ENCODE data around the gene B3GALT5.

The B3GALT5 gene

DNA sequence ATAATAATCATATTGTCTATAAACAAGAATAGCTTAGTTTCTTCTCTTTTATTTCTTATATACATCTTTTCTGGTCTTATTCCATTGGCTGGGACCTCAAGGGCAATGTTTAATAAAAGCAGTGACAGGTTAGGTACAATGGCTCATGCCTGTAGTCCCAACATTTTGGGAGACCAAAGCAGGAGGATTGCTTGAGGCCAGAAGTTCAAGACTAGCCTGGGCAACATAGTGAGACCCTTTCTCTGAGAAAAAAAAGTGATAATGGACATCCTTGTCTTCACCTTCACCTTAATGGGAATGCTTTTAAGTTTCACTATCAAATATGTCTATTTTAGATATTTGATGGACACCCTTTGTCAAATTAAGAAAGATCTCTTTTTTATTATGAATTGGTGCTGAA lies 8.1 kb downstream of the B3GALT5 start:
- no peak for DNase-seq (ENCODE audit: low read depth)
- H3K4me3 ChIP-seq (ENCODE audit: low read depth, low read length): no peak overlapping the region
- in situ Hi-C loops (cut with HindIII; ENCODE audit: low sequenced_read_pairs): no loop called here

DNA sequence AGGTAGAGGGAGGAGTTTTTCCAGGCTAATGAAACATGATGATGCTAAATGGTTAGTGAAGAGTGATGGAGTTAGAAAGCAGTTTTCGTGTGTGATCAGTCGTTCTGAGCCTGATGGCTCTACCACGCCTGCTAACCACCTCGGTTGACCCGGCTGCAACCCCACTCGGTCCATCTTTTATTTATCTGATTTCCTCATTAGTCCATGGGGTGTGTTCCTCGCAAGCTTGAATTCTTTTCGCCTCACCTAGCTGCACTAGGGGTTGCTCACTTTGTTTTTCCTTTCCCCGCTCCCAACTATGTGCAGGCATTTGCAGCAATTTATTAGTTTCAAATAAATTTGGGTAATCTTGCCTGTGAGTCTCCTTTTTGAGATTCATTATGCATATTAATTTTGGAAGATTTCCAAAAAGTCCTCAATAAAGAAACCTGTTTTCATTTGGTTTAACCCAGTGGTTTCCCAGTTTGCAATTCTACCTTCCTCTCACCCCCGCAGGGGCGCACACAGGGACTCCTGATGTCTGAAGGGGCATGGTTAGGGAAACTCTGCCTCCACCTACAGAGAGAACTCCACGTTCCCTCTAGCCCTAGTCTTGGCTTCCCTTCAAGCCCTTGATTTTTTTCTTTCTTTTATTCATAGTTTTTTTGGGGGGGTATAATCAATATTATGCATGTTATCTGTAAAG lies 12.6 kb downstream of the B3GALT5 start:
- TF ChIP-seq, protein P1, sequence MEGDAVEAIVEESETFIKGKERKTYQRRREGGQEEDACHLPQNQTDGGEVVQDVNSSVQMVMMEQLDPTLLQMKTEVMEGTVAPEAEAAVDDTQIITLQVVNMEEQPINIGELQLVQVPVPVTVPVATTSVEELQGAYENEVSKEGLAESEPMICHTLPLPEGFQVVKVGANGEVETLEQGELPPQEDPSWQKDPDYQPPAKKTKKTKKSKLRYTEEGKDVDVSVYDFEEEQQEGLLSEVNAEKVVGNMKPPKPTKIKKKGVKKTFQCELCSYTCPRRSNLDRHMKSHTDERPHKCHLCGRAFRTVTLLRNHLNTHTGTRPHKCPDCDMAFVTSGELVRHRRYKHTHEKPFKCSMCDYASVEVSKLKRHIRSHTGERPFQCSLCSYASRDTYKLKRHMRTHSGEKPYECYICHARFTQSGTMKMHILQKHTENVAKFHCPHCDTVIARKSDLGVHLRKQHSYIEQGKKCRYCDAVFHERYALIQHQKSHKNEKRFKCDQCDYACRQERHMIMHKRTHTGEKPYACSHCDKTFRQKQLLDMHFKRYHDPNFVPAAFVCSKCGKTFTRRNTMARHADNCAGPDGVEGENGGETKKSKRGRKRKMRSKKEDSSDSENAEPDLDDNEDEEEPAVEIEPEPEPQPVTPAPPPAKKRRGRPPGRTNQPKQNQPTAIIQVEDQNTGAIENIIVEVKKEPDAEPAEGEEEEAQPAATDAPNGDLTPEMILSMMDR (IDR thresholded peaks at IDR 0.05; ENCODE audit: low read depth, low read length, missing control alignments): no peak
- in situ Hi-C loops (cut with HindIII; ENCODE audit: low sequenced_read_pairs): no loop called here
- no peak overlapping the region for H3K4me3 ChIP-seq (ENCODE audit: low read depth, low read length)
- no peak for DNase-seq (ENCODE audit: low read depth)

More for the DNA sequence above, 8.1 kb downstream of the B3GALT5 start:
- TF ChIP-seq, protein P1 (IDR thresholded peaks at IDR 0.05; ENCODE audit: low read depth, low read length, missing control alignments): no peak

GRCh38 chr21:39628385-39628784 lies 15.6 kb downstream of the B3GALT5 start:
- no peak for DNase-seq (ENCODE audit: low read depth)
- H3K4me3 ChIP-seq (ENCODE audit: low read depth, low read length): no peak overlapping the region
- in situ Hi-C loops (cut with HindIII; ENCODE audit: low sequenced_read_pairs): no loop called here
- TF ChIP-seq, protein P1 (IDR thresholded peaks at IDR 0.05; ENCODE audit: low read depth, low read length, missing control alignments): no peak

GRCh38 chr21:39630191-39630591 lies 17.5 kb downstream of the B3GALT5 start:
- DNase-seq (ENCODE audit: low read depth): peak; percentile 47
- H3K4me3 ChIP-seq (ENCODE audit: low read depth, low read length): peak overlapping the region; percentile 10
- TF ChIP-seq, protein P1 (IDR thresholded peaks at IDR 0.05; ENCODE audit: low read depth, low read length, missing control alignments): no peak
- in situ Hi-C loops (cut with HindIII; ENCODE audit: low sequenced_read_pairs): no loop called here

- DNase-seq (ENCODE audit: low read depth): no peak
- TF ChIP-seq, protein P1 (IDR thresholded peaks at IDR 0.05; ENCODE audit: low read depth, low read length, missing control alignments): no peak
- in situ Hi-C loops (cut with HindIII; ENCODE audit: low sequenced_read_pairs): no loop called here
- H3K4me3 ChIP-seq (ENCODE audit: low read depth, low read length): no peak overlapping the region
Measured at GRCh38 chr21:39630827-39631226, 18.1 kb downstream of the B3GALT5 start.

DNA sequence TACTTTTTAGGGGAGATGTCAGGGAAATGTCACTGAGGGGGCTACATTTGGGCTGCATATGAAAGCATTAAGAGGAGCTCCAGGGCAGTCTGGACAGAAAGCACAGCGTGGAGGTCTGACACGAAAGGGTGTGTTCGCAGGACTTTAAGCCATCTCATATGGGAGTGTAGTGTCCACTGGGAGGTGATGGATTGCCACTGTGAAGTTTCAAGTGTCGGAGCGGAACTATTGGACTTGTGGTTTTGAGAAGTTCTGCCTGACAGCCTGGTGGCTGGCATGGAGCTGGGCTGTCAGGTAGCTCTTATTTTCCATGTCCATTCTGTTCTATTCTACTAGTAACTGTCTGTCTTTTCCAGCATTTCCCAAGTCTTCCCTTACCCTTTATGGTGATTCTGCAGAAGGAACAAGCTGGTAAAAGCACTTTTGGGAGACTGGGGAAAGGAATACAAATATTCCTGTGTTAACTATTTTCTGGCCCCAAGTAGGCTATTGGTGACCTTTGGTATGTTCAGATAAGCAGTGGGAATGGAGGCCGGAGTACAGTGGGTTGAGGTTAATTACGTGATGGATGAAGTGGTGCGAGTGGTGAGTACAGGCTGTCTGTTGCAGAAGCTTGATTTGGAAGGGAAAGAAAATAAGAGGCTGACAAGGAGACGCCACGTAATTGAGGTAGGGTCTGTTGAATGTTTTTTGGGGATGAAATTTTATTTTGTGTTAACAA lies 19.3 kb downstream of the B3GALT5 start:
- DNase-seq (ENCODE audit: low read depth): no peak
- H3K4me3 ChIP-seq (ENCODE audit: low read depth, low read length): no peak overlapping the region
- in situ Hi-C loops (cut with HindIII; ENCODE audit: low sequenced_read_pairs): no loop called here
- TF ChIP-seq, protein P1 (IDR thresholded peaks at IDR 0.05; ENCODE audit: low read depth, low read length, missing control alignments): no peak
